ENCODE measurements around the gene HEPACAM.

The HEPACAM gene

GRCh38 chr11:124915541-124916369 is 20.1 kb downstream of the HEPACAM start:
- DNase-seq (ENCODE audit: low read depth) = no peak
- no peak overlapping the region for H3K4me3 ChIP-seq (ENCODE audit: low read depth, low read length)
- no peak for TF ChIP-seq CTCF (IDR thresholded peaks at IDR 0.05; ENCODE audit: control insufficient read depth, extremely low read depth, insufficient read depth)

- DNase-seq (ENCODE audit: low read depth) = no peak
- no peak overlapping the region for H3K4me3 ChIP-seq (ENCODE audit: low read depth, low read length)
- TF ChIP-seq CTCF (IDR thresholded peaks at IDR 0.05; ENCODE audit: control insufficient read depth, extremely low read depth, insufficient read depth) = no peak
These were observed 33.2 kb downstream of the HEPACAM start for GRCh38 chr11:124902616-124903015.

- DNase-seq (ENCODE audit: low read depth) = no peak
- H3K4me3 ChIP-seq (ENCODE audit: low read depth, low read length) = no peak overlapping the region
- no peak for TF ChIP-seq CTCF (IDR thresholded peaks at IDR 0.05; ENCODE audit: control insufficient read depth, extremely low read depth, insufficient read depth)
These were observed 35.4 kb downstream of the HEPACAM start for GRCh38 chr11:124900464-124900863.

GRCh38 chr11:124899383-124900145 is 36.3 kb downstream of the HEPACAM start:
- TF ChIP-seq CTCF (IDR thresholded peaks at IDR 0.05; ENCODE audit: control insufficient read depth, extremely low read depth, insufficient read depth) = no peak
- H3K4me3 ChIP-seq (ENCODE audit: low read depth, low read length) = no peak overlapping the region
- no peak for DNase-seq (ENCODE audit: low read depth)

GRCh38 chr11:124898711-124899110 is 37.1 kb downstream of the HEPACAM start:
- DNase-seq (ENCODE audit: low read depth) = no peak
- TF ChIP-seq CTCF (IDR thresholded peaks at IDR 0.05; ENCODE audit: control insufficient read depth, extremely low read depth, insufficient read depth) = no peak
- H3K4me3 ChIP-seq (ENCODE audit: low read depth, low read length) = no peak overlapping the region

GRCh38 chr11:124898263-124898680 is 37.6 kb downstream of the HEPACAM start:
- H3K4me3 ChIP-seq (ENCODE audit: low read depth, low read length) = no peak overlapping the region
- no peak for TF ChIP-seq CTCF (IDR thresholded peaks at IDR 0.05; ENCODE audit: control insufficient read depth, extremely low read depth, insufficient read depth)
- no peak for DNase-seq (ENCODE audit: low read depth)

Measured in LNCaP clone FGC (cell line).